ENCODE data around the gene GUCA1A.

The GUCA1A gene

GRCh38 chr6:42173101-42173500 lies at the start of gene GUCA1A:
TSS of gene GUCA1A (plus strand) at chr6:42173364. CDS start at chr6:42173614, 250 bp downstream.
- no peak for DNase-seq

GRCh38 chr6:42123379-42124103 lies 49.6 kb upstream of the GUCA1A start:
- no peak for DNase-seq

GRCh38 chr6:42124223-42124836 lies 48.8 kb upstream of the GUCA1A start:
- DNase-seq: no peak

- DNase-seq: no peak
Measured at GRCh38 chr6:42125231-42125630, 47.9 kb upstream of the GUCA1A start.

GRCh38 chr6:42125663-42126062 lies 47.5 kb upstream of the GUCA1A start:
- DNase-seq: no peak

GRCh38 chr6:42128460-42129359 lies 44.5 kb upstream of the GUCA1A start:
- no peak for DNase-seq

- no peak for DNase-seq
Measured at GRCh38 chr6:42129360-42129676, 43.8 kb upstream of the GUCA1A start.

GRCh38 chr6:42131531-42131930 lies 41.6 kb upstream of the GUCA1A start:
- no peak for DNase-seq

- no peak for DNase-seq
Measured at GRCh38 chr6:42133926-42134325, 39.2 kb upstream of the GUCA1A start.

- DNase-seq: no peak
Measured at GRCh38 chr6:42135161-42135560, 38.0 kb upstream of the GUCA1A start.

- DNase-seq: no peak
Measured at GRCh38 chr6:42135722-42136121, 37.4 kb upstream of the GUCA1A start.

- peak; percentile 30 to 41 for DNase-seq
Measured at GRCh38 chr6:42136508-42137193, 36.5 kb upstream of the GUCA1A start.

GRCh38 chr6:42137194-42137753 lies 35.9 kb upstream of the GUCA1A start:
- DNase-seq: no peak

- no peak for DNase-seq
Measured at GRCh38 chr6:42138190-42138589, 35.0 kb upstream of the GUCA1A start.

- DNase-seq: no peak
Measured at GRCh38 chr6:42138630-42139619, 34.2 kb upstream of the GUCA1A start.

- DNase-seq: no peak
Measured at GRCh38 chr6:42140032-42140431, 33.1 kb upstream of the GUCA1A start.

GRCh38 chr6:42140756-42141602 lies 32.2 kb upstream of the GUCA1A start:
- no peak for DNase-seq

GRCh38 chr6:42141603-42142117 lies 31.5 kb upstream of the GUCA1A start:
- DNase-seq: no peak

GRCh38 chr6:42142118-42142835 lies 30.9 kb upstream of the GUCA1A start, which contains the start of gene C6orf132:
TSS of gene C6orf132 (minus strand) at chr6:42142620. CDS start at chr6:42142444, 176 bp downstream.
- peak in 1 of 2 donors; percentile 11 for DNase-seq
